ENCODE results near the gene LHFPL2.
"Not testable (repeated sequence)": the region's sequence is repeated elsewhere in the genome, so short reads cannot be mapped to it uniquely, and the experiment has no call there.

Gene LHFPL2, protein sequence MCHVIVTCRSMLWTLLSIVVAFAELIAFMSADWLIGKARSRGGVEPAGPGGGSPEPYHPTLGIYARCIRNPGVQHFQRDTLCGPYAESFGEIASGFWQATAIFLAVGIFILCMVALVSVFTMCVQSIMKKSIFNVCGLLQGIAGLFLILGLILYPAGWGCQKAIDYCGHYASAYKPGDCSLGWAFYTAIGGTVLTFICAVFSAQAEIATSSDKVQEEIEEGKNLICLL

DNA sequence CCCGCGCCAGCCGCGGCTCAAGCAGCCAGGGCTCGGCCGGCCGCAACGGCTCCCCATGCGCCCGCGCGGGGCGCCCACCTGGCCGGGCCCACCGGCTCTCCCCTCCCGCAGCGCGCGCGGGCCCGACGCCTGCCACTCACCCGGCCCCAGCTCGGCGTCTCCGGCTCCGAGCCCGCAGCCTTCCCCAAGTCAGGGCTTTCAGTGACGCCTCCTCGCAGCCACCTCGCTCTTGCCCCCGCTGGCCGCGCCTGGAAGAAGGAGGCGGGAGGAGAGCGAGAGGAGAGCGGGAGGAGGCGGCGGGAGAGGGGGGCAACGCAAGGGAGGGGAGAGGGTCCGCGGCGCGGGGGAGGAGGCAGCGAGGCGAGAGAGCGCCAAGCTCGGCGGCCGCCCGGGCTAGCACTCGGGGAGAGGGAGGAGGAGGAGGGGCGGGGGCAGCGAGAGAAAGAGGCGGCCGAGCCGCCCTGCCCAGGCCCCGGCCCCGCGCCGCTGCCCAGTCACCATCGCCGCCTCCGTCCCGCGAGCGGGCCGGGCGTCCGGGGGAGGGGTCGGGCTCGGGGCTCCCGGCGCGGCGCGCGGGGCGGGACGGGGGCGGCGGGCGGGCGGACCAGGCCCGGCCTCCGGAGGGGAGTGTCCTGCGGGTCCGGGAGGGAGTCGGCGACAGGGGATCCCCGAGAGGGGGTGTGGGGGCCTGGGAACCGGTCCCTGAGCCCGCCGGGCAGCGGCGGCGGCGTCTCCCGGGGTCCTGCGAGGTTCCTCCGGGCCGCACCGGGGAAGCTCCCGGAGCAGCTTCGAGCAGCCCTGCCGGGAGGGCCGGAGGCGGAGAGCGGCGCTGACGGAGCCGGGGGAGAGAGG, at the start of gene LHFPL2:
LHFPL2 (minus strand) TSS at position 414 of the 852 bp plus-strand sequence. CDS start 138,559 bp downstream, outside the sequence.
- DNase-seq (ENCODE audit: low read depth in 2 of 2) = peak; percentile 7 to 12

DNA sequence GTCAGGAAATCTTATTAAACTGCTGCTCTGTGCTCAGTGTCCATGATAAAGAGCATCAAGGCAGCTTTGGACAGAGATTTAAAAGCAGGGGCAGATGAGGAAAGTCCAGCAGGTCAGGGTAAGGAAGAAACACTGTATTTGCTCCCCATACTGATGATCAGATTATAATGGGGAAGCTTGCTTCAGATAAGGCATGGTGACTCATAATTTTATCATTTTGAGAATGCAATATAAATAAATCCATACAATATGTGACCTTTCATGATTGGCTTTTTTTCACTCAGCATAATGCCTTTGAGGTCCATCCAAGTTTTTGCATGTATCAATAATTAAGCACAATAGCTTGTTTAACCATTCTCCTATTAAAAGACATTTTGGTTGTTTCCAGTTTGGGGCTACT, 48.1 kb upstream of the LHFPL2 start:
- no peak for DNase-seq (ENCODE audit: low read depth in 2 of 2)

DNA sequence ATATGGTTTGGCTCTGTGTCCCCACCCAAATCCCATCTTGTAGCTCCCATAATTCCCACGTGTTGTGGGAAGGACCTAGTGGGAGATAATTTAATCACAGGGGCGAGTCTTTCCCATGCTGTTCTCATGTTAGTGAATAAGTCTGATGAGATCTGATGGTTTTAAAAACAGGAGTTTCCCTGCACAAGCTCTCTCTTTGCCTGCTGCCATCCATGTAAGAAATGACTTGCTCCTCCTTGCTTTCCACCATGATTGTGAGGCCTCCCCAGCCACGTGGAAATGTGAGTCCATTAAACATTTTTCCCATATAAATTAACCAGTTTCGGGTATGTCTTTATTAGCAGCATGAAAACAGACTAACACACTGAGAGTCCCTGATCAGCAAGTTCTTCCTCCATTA, 47.5 kb upstream of the LHFPL2 start:
- DNase-seq (ENCODE audit: low read depth in 2 of 2) = not testable (repeated sequence)

DNA sequence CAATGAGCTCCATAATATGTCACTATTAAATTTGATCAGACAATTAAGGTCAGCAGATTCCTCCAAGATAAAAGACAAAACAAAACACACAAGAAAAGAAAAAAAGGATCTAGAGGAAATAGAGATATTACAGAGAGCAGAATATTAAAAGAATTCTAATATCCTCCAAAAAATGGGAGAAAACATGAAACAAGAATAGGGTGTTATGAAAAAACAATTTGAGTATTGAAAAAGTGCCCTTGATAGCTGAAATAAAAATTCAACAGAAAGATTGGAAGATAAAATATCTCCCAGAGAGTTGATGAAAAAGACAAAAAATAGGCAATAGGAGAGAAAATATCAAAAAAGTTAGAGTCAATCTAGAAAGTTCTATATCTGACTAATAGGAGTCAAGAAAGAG, 44.8 kb upstream of the LHFPL2 start:
- DNase-seq (ENCODE audit: low read depth in 2 of 2) = no peak

DNA sequence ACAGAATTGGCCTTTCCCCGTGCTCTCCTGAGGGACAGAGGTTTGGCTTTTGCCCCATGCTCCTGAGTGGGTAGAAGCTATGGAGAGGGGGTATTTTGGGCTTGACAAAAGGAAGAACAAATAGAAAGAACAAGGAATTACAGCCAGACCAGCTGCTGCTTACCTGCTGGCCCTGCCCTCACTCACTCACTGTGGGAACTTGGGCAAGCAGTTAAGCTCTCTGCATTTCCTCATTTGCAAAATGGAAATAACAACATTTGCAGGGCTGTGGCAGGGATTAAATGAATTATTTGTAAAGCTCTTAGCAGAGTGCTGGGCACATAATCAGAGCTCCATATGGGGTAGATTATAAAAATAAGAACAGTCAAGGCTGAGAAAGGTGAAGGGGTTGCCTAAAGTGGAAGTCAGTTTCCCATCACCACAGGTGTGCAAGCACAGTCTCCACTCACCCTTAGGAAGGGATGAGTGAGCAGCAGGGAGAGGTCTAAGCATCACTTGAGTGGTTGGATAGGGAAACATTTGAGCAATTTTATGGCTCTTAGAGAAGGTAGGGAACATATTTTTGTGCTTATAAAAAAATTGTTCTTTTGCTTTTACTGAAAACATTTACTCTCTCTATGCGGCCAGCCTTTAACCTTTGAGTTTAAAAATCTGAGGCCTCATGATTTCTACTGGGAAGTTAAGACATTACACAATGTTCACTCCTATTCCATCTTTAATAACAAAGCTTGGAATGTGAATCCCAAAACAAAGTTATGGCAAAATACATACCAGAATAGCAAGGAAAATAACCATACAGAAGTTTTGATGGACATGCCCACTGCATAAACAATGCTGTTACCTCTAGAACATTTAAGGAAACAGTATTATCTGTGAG, 42.8 kb upstream of the LHFPL2 start:
- no peak for DNase-seq (ENCODE audit: low read depth in 2 of 2)

DNA sequence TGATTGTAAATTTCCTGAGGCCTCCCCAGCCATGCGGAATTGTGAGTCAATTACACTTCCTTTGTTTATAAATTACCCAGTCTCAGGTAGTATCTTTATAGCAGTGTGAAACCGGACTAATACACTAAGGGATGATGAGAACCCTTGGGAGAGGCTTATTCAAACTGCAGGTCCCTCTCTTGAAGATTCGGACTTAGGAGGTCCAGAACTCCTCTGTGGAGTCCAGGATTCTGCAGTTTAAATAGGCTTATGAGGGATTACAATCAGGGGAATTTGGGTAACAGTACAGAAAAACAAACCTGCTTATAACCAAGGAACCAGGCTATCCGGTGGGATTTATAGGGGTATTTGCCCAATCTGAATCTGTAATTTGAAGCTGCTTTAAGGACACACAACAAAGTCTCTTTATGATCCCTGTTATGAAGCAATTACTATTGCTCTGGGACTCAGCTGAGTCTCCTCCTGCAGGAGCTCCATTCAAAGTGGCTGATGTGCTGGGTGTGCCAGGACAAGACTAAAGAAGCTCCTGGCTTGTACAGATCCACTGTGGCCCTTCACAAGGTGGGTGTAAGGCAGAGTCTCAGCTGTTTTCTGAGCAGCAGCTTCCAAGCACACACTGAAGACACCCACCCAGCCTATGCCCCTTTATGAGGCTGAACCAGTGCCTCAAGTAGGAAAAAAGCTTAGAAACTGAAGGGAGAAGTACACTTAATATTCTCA, 41.8 kb upstream of the LHFPL2 start:
- no peak for DNase-seq (ENCODE audit: low read depth in 2 of 2)

DNA sequence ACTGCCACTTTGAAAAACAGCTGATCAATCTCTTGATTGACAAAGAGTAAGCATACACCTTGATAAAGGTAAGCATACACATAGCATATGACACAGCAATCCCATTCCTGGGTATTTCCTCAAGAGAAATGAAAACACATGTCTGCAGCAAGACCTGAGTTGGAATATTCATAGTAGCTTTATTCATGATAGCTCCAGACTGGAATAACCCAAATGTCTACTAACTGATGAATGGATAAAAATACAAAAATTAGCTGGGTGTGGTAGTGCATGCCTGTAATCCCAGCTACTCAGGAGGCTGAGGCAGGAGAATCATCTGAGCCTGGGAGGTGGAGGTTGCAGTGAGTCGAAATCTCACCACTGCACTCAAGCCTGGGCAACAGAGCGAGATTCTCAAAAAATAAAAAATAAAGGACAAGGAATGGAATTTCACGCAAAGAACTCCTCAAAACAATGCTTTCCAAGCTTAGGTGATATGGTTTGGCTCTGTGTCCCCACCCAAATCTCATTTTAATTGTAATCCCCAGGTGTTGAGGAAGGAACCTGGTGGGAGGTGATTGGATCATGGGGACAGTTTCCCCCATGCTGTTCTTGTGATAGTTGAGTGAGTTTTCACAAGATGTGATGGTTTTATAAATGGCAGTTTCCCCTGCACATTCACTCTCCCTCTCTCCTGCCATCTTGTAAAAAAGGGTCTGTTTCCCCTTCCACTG, 41.1 kb upstream of the LHFPL2 start:
- no peak for DNase-seq (ENCODE audit: low read depth in 2 of 2)

DNA sequence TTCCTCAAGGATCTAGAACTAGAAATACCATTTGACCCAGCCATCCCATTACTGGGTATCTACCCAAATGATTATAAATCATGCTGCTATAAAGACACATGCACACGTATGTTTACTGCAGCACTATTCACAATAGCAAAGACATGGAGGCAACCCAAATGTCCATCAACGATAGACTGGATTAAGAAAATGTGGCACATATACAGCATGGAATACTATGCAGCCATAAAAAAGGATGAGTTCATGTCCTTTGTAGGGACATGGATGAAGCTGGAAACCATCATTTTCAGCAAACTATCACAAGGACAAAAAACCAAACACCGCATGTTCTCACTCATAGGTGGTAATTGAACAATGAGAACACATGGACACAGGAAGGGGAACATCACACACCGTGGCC, 38.9 kb upstream of the LHFPL2 start:
- DNase-seq (ENCODE audit: low read depth in 2 of 2) = not testable (repeated sequence)

DNA sequence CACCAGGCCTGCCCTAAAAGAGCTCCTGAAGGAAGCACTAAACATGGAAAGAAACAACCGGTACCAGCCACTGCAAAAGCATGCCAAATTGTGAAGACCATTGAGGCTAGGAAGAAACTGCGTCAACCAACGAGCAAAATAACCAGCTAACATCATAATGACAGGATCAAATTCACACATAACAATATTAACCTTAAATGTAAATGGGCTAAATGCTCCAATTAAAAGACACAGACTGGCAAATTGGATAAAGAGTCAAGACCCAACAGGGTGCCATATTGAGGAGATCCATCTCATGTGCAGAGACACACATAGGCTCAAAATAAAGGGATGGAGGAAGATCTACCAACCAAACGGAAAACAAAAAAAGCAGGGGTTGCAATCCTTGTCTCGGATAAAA, 35.3 kb upstream of the LHFPL2 start:
- not testable (repeated sequence) for DNase-seq (ENCODE audit: low read depth in 2 of 2)

DNA sequence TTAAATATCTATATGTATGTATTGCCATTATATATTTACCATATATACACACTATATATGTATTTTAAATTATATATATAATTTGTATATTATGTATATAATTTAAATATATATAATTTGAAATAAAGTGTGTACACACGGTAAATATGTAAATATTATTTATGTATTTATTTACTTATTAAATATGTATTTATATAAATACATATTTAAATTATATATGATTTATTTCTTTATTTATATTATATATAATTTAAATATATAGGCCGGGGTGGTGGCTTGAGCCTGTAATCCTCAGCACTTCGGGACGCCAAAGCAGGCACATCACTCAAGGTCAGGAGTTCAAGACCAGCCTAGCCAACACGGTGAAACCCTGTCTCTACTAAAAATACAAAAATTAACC, 31.3 kb upstream of the LHFPL2 start:
- DNase-seq (ENCODE audit: low read depth in 2 of 2) = no peak

DNA sequence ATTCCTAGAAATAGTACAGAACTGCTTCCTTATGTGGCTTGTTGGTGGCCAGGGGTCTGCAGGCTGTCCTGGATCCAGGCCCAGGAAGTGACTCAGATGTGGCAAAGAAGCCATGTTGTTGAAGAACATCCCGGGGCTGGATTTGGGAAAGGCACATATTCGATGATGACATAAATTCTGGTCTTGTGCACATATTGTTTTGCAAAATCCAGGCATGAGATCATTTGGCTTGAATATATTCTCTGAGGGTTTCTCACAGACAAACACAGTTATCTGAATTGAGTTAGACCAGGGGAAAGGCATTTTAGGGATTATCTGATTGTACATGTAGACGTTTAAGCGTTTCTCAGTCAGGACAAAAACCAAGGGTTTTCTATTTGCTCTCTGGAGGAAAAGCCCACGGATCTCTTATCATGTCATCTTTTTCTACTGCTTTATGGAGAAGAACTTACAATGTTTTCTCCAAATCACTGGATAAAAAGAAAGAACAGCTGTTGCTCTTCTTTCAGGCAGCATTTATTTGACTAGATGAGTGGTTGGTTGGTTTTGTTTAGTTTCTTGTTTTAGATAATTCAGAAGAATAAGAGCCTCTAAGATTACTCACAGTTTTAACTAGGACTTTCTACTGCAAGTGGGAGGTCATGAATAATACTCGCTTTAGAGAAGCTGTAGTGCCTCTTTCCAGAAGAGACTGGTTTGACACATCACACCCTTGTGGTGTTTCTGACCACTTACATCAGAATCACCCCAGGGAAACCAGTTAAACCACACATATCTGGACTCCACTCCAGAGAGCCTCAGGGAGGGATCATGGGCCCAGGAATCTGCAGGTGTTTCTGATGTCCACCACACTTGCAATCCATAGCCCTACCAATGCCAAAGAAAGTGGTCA, 29.5 kb upstream of the LHFPL2 start:
- no peak for DNase-seq (ENCODE audit: low read depth in 2 of 2)

DNA sequence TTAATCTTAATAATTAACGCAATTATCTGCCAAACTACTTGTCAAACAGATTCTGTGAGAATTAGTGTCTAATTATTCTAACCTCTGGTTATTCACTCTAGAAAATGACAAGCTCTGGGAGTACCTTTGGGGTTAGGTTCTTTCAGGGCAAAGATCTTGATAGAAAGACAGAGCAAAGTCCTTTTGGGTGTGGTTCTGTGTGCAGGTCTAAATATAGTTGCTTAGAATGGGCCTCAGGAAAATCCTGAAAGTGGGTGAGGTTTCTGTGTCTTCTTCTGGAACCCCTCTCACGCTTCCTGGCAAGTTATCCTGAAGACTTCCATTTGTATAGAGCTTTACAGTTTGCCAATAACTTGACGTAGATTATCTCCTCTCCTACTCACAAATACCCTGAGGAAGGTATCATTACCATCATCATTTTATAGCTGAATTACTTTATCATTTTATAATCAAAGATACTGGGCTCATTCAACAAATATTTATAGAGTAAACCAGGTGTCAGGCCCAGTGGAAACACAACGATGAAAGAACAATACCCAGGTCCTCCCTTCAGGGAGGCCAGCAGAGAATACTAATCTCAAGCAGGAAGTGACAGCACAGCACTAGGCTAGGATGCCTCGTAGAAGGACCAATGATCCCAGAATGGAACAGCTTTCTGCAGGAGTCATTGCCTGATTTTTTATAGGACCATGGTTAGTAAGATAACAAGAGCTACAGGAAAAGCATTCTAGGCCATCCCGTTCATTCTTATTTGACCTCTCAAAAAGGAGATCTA, 27.6 kb upstream of the LHFPL2 start:
- DNase-seq (ENCODE audit: low read depth in 2 of 2) = no peak

DNA sequence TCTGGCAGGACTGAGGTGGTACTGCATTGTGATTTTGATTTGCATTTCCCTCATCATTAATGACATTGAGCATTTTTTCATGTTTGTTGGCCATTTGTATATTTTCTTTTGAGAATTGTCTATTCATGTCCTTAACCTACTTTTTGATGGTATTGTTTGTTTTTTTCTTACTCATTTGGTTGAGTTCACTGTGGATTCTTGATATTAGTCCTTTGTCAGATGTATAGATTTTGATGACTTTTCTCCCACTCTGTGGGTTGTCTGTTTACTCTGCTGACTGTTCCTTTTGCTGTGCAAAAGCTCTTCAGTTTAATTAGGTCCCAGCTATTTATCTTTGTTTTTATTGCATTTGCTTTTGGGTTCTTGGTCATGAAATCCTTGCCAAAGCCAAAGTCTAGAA, 25.3 kb upstream of the LHFPL2 start:
- DNase-seq (ENCODE audit: low read depth in 2 of 2) = not testable (repeated sequence)

DNA sequence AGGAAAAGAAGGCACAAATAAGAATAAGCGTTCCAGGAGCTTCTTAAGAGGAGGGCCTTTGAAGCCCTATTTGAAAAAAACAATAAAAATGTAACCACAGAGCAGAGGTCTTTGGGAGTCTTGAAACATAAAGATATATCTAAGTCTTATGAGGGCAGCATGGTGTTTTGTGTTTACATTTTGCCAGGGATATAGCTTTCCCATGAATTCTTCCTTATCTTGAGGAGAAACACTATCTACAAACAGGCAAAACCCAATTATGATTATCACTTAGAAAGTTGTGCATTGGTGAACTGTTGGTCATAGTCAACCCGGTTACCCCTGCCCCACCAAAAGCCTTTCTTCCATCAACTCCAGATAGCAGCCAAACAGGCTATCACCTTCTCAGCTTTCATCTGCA, 23.6 kb upstream of the LHFPL2 start:
- no peak for DNase-seq (ENCODE audit: low read depth in 2 of 2)

DNA sequence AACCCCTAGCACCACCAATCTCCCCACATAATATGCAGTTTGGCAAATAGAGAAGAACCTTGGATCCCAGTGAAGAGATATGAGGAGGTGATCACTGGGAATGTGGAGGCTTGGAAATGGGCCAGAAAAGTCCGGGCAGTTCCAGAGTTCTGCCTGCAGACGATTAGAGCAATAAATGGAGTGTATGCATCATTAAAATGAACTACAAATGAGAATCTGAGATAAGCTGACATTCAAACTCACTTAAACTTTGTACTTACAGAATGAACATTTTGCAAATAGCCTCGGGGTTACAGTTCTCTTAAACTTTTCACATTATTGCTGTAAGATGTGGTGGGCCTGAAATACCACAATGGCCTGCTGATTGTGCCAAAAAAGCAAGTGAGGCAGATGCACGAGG, 23.0 kb upstream of the LHFPL2 start:
- DNase-seq (ENCODE audit: low read depth in 2 of 2) = no peak

DNA sequence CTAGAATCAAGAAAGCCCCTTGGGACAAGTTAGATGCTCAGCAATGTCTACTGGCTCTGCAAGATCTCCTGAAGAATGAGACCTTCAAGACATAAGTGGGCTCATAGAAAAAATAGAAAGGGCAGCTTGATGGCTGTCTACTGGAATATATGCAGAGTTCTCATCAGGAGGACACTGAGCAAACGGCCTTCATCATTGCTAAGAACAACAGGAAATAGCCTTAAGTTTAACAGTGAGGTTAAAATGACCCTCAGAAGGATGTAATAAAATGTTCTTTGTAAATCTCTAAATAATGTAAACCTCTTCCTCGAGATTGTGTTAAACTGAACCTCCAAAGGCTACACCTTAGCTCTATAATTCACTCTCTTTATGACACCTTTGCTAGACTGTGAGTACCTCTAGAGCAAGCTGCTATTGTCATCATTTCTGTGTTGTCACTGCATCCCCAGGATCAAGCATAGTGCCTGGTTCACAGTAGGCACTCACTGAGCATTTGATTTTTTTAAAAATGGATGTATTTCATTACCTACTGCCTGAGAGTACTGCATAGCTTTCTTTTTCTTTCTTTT, 22.2 kb upstream of the LHFPL2 start:
- no peak for DNase-seq (ENCODE audit: low read depth in 2 of 2)

DNA sequence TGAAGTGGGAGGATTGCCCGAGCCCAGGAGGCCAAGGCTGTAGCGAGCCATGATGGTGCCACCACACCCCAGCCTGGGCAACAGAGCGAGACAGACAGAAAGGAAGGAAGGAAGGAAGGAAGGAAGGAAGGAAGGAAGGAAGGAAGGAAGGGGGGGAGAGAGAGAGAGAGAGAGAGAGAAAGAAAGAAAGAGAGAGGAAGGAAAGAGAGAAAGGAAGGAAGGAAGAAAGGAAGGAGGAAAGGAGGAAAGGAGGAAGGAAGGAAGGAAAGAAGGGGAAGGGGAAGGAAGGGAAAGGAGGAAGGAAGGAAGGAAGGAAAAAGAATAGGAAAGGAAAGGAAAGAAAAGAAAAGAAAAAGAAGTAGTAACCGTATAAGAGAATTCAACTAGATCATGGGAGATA, 20.8 kb upstream of the LHFPL2 start:
- DNase-seq (ENCODE audit: low read depth in 2 of 2) = no peak

DNA sequence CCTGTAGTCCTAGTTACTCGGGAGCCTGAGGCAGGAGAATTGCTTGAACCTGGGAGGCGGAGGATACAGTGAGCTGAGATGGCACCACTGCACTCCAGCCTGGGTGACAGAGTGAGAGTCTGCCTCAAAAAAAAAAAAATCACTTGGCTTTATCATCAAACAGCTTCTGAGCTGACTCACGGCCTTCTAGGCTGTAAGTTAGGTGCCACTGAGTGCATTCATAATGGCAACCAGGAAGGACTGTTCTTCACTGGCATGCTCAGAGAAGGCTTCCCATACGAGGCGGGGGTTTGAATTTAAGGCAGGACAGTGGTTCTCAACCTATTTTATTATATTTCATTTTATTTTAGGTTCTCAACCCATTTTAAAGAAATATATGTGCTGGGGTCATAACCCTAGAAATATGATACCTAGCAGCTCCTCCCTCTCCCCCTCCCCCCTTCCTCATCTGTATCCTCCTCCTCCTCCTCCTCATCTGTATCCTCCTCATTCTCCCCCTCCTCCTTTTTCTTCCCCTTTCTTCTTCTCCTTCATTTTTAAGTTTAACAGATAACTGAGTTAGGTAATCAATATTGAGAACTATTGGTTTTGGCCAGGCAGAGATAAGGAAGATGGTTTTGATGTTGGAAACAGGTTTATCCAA, 19.0 kb upstream of the LHFPL2 start:
- no peak for DNase-seq (ENCODE audit: low read depth in 2 of 2)

All from stimulated activated CD4-positive, alpha-beta T cell treated with anti-CD3 and anti-CD28 coated beads, Interleukin-4, amount 100 ng/mL, for 48 hours (primary cell).